Endothelial cell of umbilical vein (primary cell): ENCODE data around the gene LRRC53. TPM values are rescaled to one million over a fixed set of nuclear protein-coding genes. Genes with fewer than 3 reads are reported as not detected.

Source experiments
- BruUV-seq: library from RNA; stranded (reverse); fragments of 400-500 nt; replicated peaks from 2 replicates; lab custom pipeline; 2021; lab: Mats Ljungman, UMichigan
- CTCF ChIA-PET: fragments of 300-600, 350-600 bp; sonication (Branson Sonifier 250); formaldehyde crosslinking; loops from one replicate; lab custom pipeline; 2021; ENCODE audit warnings: antibody characterized with exemption, inconsistent platforms; lab: Charles Lee
- POLR2A ChIA-PET: fragments of 300-600, 350-600 bp; sonication (Branson Sonifier 250); formaldehyde crosslinking; loops from one replicate; lab custom pipeline; 2021; ENCODE audit warnings: antibody characterized with exemption, inconsistent platforms; lab: Charles Lee
- DNase-seq: peaks from one replicate; pipeline ENCODE4 v3.0.0-alpha.2; 2011; ENCODE audit warnings: low read depth, low spot score
- FAIRE-seq: peaks from 2 replicates; lab custom pipeline; 2011; peaks lifted over from hg19 to GRCh38; lab: Jason Lieb, UNC
- H2AFZ ChIP-seq: 2 replicates; pipeline ENCODE4 v1.6.0; 2012; ENCODE audit warnings: low read depth, low read length, control low read depth, inconsistent platforms
- H3K27ac ChIP-seq: 2 replicates; pipeline ENCODE4 v1.5.1; 2011; ENCODE audit warnings: low read depth, mild to moderate bottlenecking, control low read depth, low read length, moderate library complexity; ENCODE audit not compliant: insufficient read depth
- H3K27me3 ChIP-seq, 2 experiments: 2 replicates each; pipeline versions ENCODE4 v1.6.0 to v1.6.1; 2011; ENCODE audit warnings: low read length in 2 of 2, mixed read lengths in 1 of 2; ENCODE audit not compliant: control insufficient read depth in 2 of 2, insufficient read depth in 2 of 2
- H3K36me3 ChIP-seq, 2 experiments: 2 replicates in 1 of 2; 3 replicates in 1 of 2; pipeline ENCODE4 v1.5.1; 2011; ENCODE audit warnings: low read length in 2 of 2, mild to moderate bottlenecking in 1 of 2, moderate library complexity in 1 of 2; ENCODE audit not compliant: control insufficient read depth in 2 of 2, insufficient read depth in 2 of 2; ENCODE audit errors: extremely low read depth in 1 of 2
- H3K4me1 ChIP-seq: 3 replicates; pipeline ENCODE4 v1.5.1; 2011; ENCODE audit warnings: mild to moderate bottlenecking, low read length; ENCODE audit not compliant: control insufficient read depth, insufficient read depth; ENCODE audit errors: extremely low read depth
- H3K4me2 ChIP-seq: 2 replicates; pipeline ENCODE4 v1.6.1; 2011; ENCODE audit warnings: low read length, control low read depth, mixed read lengths; ENCODE audit not compliant: insufficient read depth
- H3K4me3 ChIP-seq, 3 experiments: fragments of 200-600 bp in 1 of 3; sonication (generic), shearing (Covaris generic) in 1 of 3; replicated peaks in 1 of 3; 2 replicates each; pipeline ENCODE4 v1.5.1; 2011 to 2016; ENCODE audit warnings: control low read depth in 3 of 3, low read length in 3 of 3, mild to moderate bottlenecking in 2 of 3, inconsistent platforms in 1 of 3, low read depth in 1 of 3, moderate library complexity in 1 of 3; ENCODE audit not compliant: insufficient read depth in 1 of 3
- H3K79me2 ChIP-seq: 2 replicates; pipeline ENCODE4 v1.6.0; 2012; ENCODE audit warnings: low read length, inconsistent platforms; ENCODE audit not compliant: control insufficient read depth, insufficient read depth
- H3K9ac ChIP-seq: replicated peaks from 2 replicates; pipeline ENCODE3; 2011; ENCODE audit warnings: low read length, control low read depth; ENCODE audit not compliant: insufficient read depth; ENCODE audit errors: extremely low read depth
- H3K9me1 ChIP-seq: replicated peaks from 3 replicates; pipeline ENCODE4 v1.6.0; 2011; ENCODE audit warnings: mild to moderate bottlenecking, low read length; ENCODE audit not compliant: control insufficient read depth, insufficient read depth; ENCODE audit errors: extremely low read depth
- H3K9me3 ChIP-seq: replicated peaks from 2 replicates; pipeline ENCODE4 v1.5.1; 2012; ENCODE audit warnings: low read length, inconsistent platforms; ENCODE audit not compliant: control insufficient read depth, insufficient read depth
- H4K20me1 ChIP-seq: replicated peaks from 2 replicates; pipeline ENCODE3; 2011; ENCODE audit warnings: mild to moderate bottlenecking, low read length; ENCODE audit not compliant: control insufficient read depth, insufficient read depth; ENCODE audit errors: extremely low read depth
- EZH2 ChIP-seq: IDR thresholded peaks from 2 replicates; pipeline ENCODE4 v1.6.1; 2012; ENCODE audit warnings: borderline replicate concordance, low read depth, mild to moderate bottlenecking, moderate library complexity, low read length, inconsistent platforms; ENCODE audit not compliant: severe bottlenecking
- FOS ChIP-seq: IDR thresholded peaks from 2 replicates; pipeline ENCODE4 v1.6.1; 2011; ENCODE audit warnings: mild to moderate bottlenecking, low read length, moderate library complexity, borderline replicate concordance; ENCODE audit not compliant: insufficient read depth
- GATA2 ChIP-seq: IDR thresholded peaks from 2 replicates; pipeline ENCODE4 v1.7.0; 2011; ENCODE audit warnings: low read depth, mild to moderate bottlenecking, moderate library complexity, mixed read lengths, low read length; ENCODE audit not compliant: insufficient read length, insufficient read depth
- JUN ChIP-seq: IDR thresholded peaks from 2 replicates; pipeline ENCODE4 v1.6.1; 2011; ENCODE audit warnings: borderline replicate concordance, low read depth; ENCODE audit not compliant: insufficient read length, insufficient read depth
- MAX ChIP-seq: IDR thresholded peaks from 2 replicates; pipeline ENCODE4 v1.6.1; 2011; ENCODE audit not compliant: insufficient read depth, insufficient read length
- MYC ChIP-seq: IDR thresholded peaks from one replicate; pipeline ENCODE4 v1.6.1; 2011; ENCODE audit warnings: mild to moderate bottlenecking, low read depth, low read length
- POLR2A ChIP-seq: IDR thresholded peaks from 2 replicates; pipeline ENCODE4 v1.6.1; 2012; ENCODE audit warnings: low read depth, mild to moderate bottlenecking, control low read depth, low read length
- POLR2AphosphoS5 ChIP-seq: IDR thresholded peaks from 2 replicates; pipeline ENCODE4 v1.6.1; 2012; ENCODE audit warnings: low read depth, mild to moderate bottlenecking, control low read depth, low read length, moderate library complexity; ENCODE audit not compliant: insufficient read depth
- dilution Hi-C: fragments of 300-500 bp; cut with MboI; formaldehyde crosslinking; loops from one replicate; pipeline ENCODE4 v1.15.0; 2019; ENCODE audit warnings: low sequenced_read_pairs; ENCODE audit not compliant: extremely low pct_ligation_motif_present
- intact Hi-C: fragments of 100-400 bp; cut with micrococcal nuclease; formaldehyde crosslinking; loops from one replicate; pipeline ENCODE4 v1.10.0; 2022
- polyA plus RNA-seq, 4 experiments: library from polyadenylated mRNA; depleted of rRNA in 3 of 4; stranded (reverse) in 3 of 4; unstranded in 1 of 4; fragments of >200 nt; gene quantifications; 2 replicates each; pipeline versions ENCODE4 v1.2.1 to v1.2.3, GENCODE V29; 2011 to 2012; ENCODE audit warnings: missing spikeins in 1 of 4
- total RNA-seq: library from RNA; stranded (reverse); gene quantifications from 2 replicates; pipeline ENCODE4 v1.2.3, GENCODE V29; 2021
- TF ChIP-seq, protein P1 (sequence below), 2 donors: IDR thresholded peaks; 1 replicate in 1 of 2; 2 replicates in 1 of 2; pipeline ENCODE4 v1.5.1; 2011; ENCODE audit warnings: low read length in 2 of 2, mild to moderate bottlenecking in 2 of 2, moderate library complexity in 2 of 2, control low read depth in 1 of 2, inconsistent platforms in 1 of 2, low read depth in 1 of 2; ENCODE audit not compliant: insufficient read depth in 1 of 2; ENCODE audit errors: extremely low read depth in 1 of 2

The LRRC53 gene
- total and polyA plus RNA-seq, 2 donors (not counting 3 experiments of a cell fraction or from before 2014, with no cell fraction given), result not detected

GRCh38 chr1:74429580-74429979 is 82.8 kb downstream of the LRRC53 start:
- no peak overlapping the region for H3K4me2 ChIP-seq
- FAIRE-seq (no peak), DNase-seq (no peak)
- no peaks in the 10 kb centered on the region for H3K4me1 ChIP-seq
- ChIA-PET POLR2A (no interaction called here), CTCF (no interaction called here)
- H3K27ac ChIP-seq, result no peak overlapping the region
- H3K9me3 ChIP-seq, result no peaks in the 10 kb centered on the region
- intact Hi-C loops, result no loop called here
- no peak for TF ChIP-seq JUN
- no peak for TF ChIP-seq FOS
- no peak for TF ChIP-seq EZH2
- no peak for TF ChIP-seq POLR2AphosphoS5
- TF ChIP-seq POLR2A, result no peak
- TF ChIP-seq GATA2, result no peak
- TF ChIP-seq MYC, result no peak
- TF ChIP-seq, protein P1, sequence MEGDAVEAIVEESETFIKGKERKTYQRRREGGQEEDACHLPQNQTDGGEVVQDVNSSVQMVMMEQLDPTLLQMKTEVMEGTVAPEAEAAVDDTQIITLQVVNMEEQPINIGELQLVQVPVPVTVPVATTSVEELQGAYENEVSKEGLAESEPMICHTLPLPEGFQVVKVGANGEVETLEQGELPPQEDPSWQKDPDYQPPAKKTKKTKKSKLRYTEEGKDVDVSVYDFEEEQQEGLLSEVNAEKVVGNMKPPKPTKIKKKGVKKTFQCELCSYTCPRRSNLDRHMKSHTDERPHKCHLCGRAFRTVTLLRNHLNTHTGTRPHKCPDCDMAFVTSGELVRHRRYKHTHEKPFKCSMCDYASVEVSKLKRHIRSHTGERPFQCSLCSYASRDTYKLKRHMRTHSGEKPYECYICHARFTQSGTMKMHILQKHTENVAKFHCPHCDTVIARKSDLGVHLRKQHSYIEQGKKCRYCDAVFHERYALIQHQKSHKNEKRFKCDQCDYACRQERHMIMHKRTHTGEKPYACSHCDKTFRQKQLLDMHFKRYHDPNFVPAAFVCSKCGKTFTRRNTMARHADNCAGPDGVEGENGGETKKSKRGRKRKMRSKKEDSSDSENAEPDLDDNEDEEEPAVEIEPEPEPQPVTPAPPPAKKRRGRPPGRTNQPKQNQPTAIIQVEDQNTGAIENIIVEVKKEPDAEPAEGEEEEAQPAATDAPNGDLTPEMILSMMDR (IDR thresholded peaks at IDR 0.05; ENCODE audit: extremely low read depth in 1 of 2, insufficient read depth in 1 of 2, low read depth in 1 of 2, low read length in 2 of 2), result no peak
- TF ChIP-seq MAX, result no peak
- H3K79me2 ChIP-seq, result no peaks in the 10 kb centered on the region
- no peak overlapping the region for H3K4me3 ChIP-seq
- H4K20me1 ChIP-seq, result no peaks in the 10 kb centered on the region
- no peaks in the 10 kb centered on the region for H3K27me3 ChIP-seq
- no peaks in the 10 kb centered on the region for H3K9me1 ChIP-seq
- BruUV-seq, result no TSS peak
- dilution Hi-C loops, result no loop called here
- no peaks in the 10 kb centered on the region for H3K36me3 ChIP-seq
- no peak overlapping the region for H2AFZ ChIP-seq
- H3K9ac ChIP-seq, result no peak overlapping the region
